Body of pancreas (tissue), 4 donors: ENCODE results near the gene CAV1.

ENCODE experiments used
- CTCF ChIP-seq, 7 experiments: fragments of 450-650 bp in 4 of 7; fragments of 200-600 bp in 3 of 7; sonication (generic) in 3 of 7; IDR thresholded peaks; one replicate each; pipeline ENCODE4 v1.5.1; 2016 to 2019; ENCODE audit warnings: antibody characterized with exemption in 7 of 7
- POLR2A ChIP-seq, 3 donors: fragments of 450-650 bp; IDR thresholded peaks; one replicate each; pipeline ENCODE4 v1.6.1; 2016; ENCODE audit warnings: antibody characterized with exemption in 3 of 3, mild to moderate bottlenecking in 2 of 3

DNA sequence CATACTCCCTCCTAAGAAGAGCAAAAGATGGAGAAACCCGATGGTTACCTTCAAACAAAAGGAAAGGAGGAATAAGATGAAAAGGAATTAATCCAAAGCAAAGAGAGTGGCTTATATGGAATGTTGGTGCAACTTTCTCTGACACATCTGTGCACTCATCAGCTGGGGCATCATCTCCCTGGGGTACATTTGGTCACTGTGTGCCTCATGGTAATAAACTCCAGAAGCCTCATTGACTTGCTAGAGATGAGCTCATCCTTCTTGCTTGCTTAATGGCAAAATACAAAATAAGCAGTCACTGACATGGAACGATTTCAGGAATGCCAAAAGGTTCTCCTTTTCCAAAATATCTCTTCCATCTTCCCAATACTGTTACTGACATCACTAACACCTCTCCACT is 22.5 kb downstream of the CAV1 start:
- no peak for TF ChIP-seq POLR2A (IDR thresholded peaks at IDR 0.05)
- no peak for TF ChIP-seq CTCF (IDR thresholded peaks at IDR 0.05)
